Type B pancreatic cell (in vitro differentiated cells): Measurements from ENCODE around the gene ADIPOQ. TPM values are rescaled to one million over a fixed set of nuclear protein-coding genes. Genes with fewer than 3 reads are reported as not detected.
"Not testable (repeated sequence)": the region's sequence is repeated elsewhere in the genome, so short reads cannot be mapped to it uniquely, and the experiment has no call there.

ENCODE experiments used
- DNase-seq: peaks from one replicate; pipeline ENCODE4 v3.0.0; 2021; ENCODE audit warnings: mixed read lengths; ENCODE audit not compliant: unreplicated experiment; ENCODE audit errors: extremely low spot score
- H3K27ac Mint-ChIP-seq: 2 replicates; pipeline ENCODE4 v1.8.0; 2021; ENCODE audit warnings: mild to moderate bottlenecking, mixed read lengths
- H3K27me3 Mint-ChIP-seq: 2 replicates; pipeline ENCODE4 v1.8.0; 2021; ENCODE audit warnings: mixed read lengths
- H3K36me3 Mint-ChIP-seq: 2 replicates; pipeline ENCODE4 v1.8.0; 2021; ENCODE audit warnings: mixed read lengths
- H3K4me1 Mint-ChIP-seq: one replicate; pipeline ENCODE4 v1.8.0; 2021; ENCODE audit warnings: mixed read lengths; ENCODE audit not compliant: unreplicated experiment
- H3K4me3 Mint-ChIP-seq: 2 replicates; pipeline ENCODE4 v1.8.0; 2021; ENCODE audit warnings: mild to moderate bottlenecking, mixed read lengths
- H3K9me3 Mint-ChIP-seq: 2 replicates; pipeline ENCODE4 v1.8.0; 2021; ENCODE audit warnings: mixed read lengths
- total RNA-seq: library from RNA; stranded (reverse); gene quantifications from 2 replicates; pipeline ENCODE4 v1.2.1, GENCODE V29; 2021; ENCODE audit warnings: low replicate concordance
- TF ChIP-seq, protein P1 (sequence below): fragments of 200-600 bp; sonication (generic); conservative IDR thresholded peaks from 2 replicates; pipeline ENCODE4 v1.5.0; 2021; ENCODE audit warnings: antibody characterized with exemption, mild to moderate bottlenecking

The ADIPOQ gene
- total RNA-seq, 1 donor from 2014 or later: not detected

DNA sequence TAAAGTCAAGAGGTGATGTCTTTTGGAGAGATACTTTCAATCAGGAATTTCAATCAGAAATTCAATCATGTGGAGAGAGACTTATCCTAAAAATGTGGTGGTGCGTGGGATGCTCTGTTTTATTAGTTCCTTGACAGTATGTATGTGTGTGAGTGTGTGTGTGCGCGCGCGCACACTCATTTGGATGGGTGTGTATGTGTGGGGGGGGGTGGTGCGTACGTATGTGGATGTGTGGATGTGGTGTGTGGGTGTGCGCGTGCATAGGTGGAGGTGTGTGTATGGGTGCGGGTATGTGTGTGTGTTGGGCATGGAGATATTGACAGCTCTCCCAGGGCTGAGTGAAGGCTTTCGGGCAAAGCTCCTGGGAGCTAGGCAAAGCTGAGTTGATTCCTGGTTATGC lies 2.4 kb downstream of the ADIPOQ start:
- no peak for DNase-seq
- no peaks in the 10 kb centered on the region for H3K36me3 Mint-ChIP-seq
- no peaks in the 10 kb centered on the region for H3K9me3 Mint-ChIP-seq
- TF ChIP-seq, protein P1, sequence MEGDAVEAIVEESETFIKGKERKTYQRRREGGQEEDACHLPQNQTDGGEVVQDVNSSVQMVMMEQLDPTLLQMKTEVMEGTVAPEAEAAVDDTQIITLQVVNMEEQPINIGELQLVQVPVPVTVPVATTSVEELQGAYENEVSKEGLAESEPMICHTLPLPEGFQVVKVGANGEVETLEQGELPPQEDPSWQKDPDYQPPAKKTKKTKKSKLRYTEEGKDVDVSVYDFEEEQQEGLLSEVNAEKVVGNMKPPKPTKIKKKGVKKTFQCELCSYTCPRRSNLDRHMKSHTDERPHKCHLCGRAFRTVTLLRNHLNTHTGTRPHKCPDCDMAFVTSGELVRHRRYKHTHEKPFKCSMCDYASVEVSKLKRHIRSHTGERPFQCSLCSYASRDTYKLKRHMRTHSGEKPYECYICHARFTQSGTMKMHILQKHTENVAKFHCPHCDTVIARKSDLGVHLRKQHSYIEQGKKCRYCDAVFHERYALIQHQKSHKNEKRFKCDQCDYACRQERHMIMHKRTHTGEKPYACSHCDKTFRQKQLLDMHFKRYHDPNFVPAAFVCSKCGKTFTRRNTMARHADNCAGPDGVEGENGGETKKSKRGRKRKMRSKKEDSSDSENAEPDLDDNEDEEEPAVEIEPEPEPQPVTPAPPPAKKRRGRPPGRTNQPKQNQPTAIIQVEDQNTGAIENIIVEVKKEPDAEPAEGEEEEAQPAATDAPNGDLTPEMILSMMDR: no peak
- peak overlapping the region; percentile 4 for H3K27ac Mint-ChIP-seq
- no peak overlapping the region for H3K4me3 Mint-ChIP-seq
- H3K27me3 Mint-ChIP-seq: peaks cover 25% of the 10 kb centered on the region
- H3K4me1 Mint-ChIP-seq: no peaks in the 10 kb centered on the region

DNA sequence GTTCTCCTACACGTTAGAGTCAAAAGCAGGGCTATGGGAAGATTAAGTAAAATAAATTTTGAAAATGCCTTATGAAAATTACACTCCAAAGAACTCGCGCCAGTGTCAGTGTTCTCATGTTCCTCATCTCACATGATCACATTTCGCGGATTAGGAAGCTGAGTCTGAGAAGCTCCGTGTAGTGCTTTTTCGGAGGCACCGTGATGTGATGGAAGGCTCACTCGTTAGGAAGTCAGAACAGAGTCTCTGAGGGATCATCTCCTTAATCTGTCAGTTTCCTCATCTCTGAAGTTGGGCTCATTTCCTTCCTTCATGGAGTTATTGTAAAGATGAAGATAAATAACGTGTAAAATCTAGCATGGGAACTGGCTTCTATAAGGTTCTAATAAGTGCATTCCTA lies 3.2 kb downstream of the ADIPOQ start:
- TF ChIP-seq, protein P1: no peak
- no peak for DNase-seq
- no peak overlapping the region for H3K4me3 Mint-ChIP-seq
- no peaks in the 10 kb centered on the region for H3K9me3 Mint-ChIP-seq
- H3K27ac Mint-ChIP-seq: no peak overlapping the region
- H3K4me1 Mint-ChIP-seq: no peaks in the 10 kb centered on the region
- peaks cover 25% of the 10 kb centered on the region for H3K27me3 Mint-ChIP-seq
- no peaks in the 10 kb centered on the region for H3K36me3 Mint-ChIP-seq

DNA sequence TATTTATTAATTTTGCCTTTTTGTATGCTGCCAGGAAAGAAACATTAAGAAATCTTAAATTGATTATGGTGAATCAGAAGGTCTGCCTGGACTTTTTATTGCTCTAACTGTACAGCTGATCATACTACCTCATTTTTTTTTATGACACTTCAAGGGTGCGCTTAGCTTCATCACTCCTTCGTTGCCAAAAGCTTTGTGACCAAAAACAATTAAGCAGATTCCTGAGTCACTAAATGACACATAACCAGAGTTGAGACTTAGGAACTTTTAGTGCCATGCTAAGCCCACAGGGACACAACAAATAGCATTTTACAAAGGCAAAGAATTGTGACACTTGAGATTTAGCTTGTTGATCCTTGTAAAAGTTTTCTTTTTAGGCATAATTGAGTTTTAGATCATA lies 4.9 kb downstream of the ADIPOQ start:
- Mint-ChIP-seq H3K4me1 (no peaks in the 10 kb centered on the region), H3K27ac (no peak overlapping the region), H3K27me3 (peaks cover 25% of the 10 kb centered on the region), H3K36me3 (no peaks in the 10 kb centered on the region), H3K4me3 (no peak overlapping the region), H3K9me3 (no peaks in the 10 kb centered on the region)
- DNase-seq: no peak
- TF ChIP-seq, protein P1: no peak

DNA sequence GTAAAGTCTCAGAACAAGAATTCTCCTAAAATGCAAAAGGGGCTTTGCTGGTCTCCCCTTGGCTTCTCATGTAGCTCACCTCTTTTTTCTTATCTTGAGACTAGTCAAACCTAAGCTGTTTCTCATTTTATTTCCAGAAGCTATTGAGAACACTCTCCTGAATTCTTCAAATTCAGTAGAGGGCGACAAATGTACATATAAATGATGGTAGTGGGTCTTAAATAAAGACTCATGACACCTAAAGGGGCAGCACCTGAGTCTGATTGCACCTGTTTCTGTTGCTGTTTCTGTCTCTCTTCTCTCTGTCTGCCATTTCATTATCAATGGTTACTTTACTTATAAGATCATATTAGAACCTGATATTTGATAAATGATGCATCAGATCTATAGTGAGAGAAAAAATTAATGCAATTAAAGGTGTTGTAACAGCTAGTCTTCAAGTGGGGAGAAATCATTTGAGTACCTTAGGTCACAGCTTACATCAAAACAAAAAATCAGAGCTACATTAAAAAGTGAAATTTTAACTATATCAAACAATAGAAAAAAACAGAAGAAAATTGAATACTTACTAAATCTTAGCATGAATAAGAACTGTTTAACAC lies 7.0 kb downstream of the ADIPOQ start:
- no peak overlapping the region for H3K4me3 Mint-ChIP-seq

DNA sequence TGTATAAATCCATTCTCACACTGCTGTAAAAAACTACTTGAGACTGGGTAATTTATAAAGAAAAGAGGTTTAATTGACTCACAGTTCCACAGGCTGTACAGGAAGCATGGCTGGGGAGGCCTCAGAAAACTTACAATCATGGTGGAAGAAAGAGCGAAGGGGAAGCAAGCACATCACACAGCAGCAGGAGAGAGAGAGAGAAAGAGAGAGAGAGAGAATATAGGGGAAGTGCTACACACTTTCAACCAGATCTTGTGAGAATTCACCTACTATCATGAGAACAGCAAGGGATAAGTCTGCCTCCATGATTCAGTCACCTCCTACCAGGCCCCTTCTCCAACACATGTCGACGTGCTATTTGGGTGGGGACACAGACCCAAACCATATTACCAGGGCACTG lies 9.3 kb downstream of the ADIPOQ start:
- H3K27me3 Mint-ChIP-seq: peaks cover 10% of the 10 kb centered on the region
- not testable (repeated sequence) for H3K36me3 Mint-ChIP-seq, H3K4me1 Mint-ChIP-seq, DNase-seq, H3K27ac Mint-ChIP-seq, H3K4me3 Mint-ChIP-seq, H3K9me3 Mint-ChIP-seq

More for the DNA sequence above, 7.0 kb downstream of the ADIPOQ start:
- Mint-ChIP-seq H3K4me1 (no peaks in the 10 kb centered on the region), H3K9me3 (no peaks in the 10 kb centered on the region), H3K27me3 (peaks cover 25% of the 10 kb centered on the region), H3K27ac (no peak overlapping the region), H3K36me3 (no peaks in the 10 kb centered on the region)
- TF ChIP-seq, protein P1: peak; percentile 65
- DNase-seq: no peak

DNA sequence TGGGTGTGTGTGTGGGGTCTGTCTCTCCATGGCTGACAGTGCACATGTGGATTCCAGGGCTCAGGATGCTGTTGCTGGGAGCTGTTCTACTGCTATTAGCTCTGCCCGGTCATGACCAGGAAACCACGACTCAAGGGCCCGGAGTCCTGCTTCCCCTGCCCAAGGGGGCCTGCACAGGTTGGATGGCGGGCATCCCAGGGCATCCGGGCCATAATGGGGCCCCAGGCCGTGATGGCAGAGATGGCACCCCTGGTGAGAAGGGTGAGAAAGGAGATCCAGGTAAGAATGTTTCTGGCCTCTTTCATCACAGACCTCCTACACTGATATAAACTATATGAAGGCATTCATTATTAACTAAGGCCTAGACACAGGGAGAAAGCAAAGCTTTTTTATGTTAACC lies 10.5 kb downstream of the ADIPOQ start:
- no peak overlapping the region for H3K27ac Mint-ChIP-seq
- H3K4me1 Mint-ChIP-seq: no peaks in the 10 kb centered on the region
- DNase-seq: no peak
- no peaks in the 10 kb centered on the region for H3K36me3 Mint-ChIP-seq
- H3K4me3 Mint-ChIP-seq: no peak overlapping the region
- TF ChIP-seq, protein P1: no peak
- peaks cover 4% of the 10 kb centered on the region for H3K27me3 Mint-ChIP-seq
- no peaks in the 10 kb centered on the region for H3K9me3 Mint-ChIP-seq
